AG08396 (cell line): ENCODE data around the gene POC1A.

Experiments
- DNase-seq: peaks from one replicate; pipeline ENCODE4 v3.0.0; 2012; ENCODE audit warnings: low spot score, mixed read lengths

Gene POC1A

GRCh38 chr3:52084954-52085680 is 69.1 kb downstream of the POC1A start:
- DNase-seq = no peak

- no peak for DNase-seq
Measured at GRCh38 chr3:52084216-52084945, 69.8 kb downstream of the POC1A start.

GRCh38 chr3:52083556-52084087 is 70.6 kb downstream of the POC1A start:
- DNase-seq = no peak

- DNase-seq = no peak
Measured at GRCh38 chr3:52082951-52083350, 71.3 kb downstream of the POC1A start.

- no peak for DNase-seq
Measured at GRCh38 chr3:52080830-52081719, 73.1 kb downstream of the POC1A start.

GRCh38 chr3:52079958-52080357 is 74.3 kb downstream of the POC1A start:
- DNase-seq = no peak

GRCh38 chr3:52078781-52079560 is 75.3 kb downstream of the POC1A start:
- DNase-seq = no peak

- no peak for DNase-seq
Measured at GRCh38 chr3:52077925-52078324, 76.3 kb downstream of the POC1A start.

GRCh38 chr3:52076896-52077780 is 77.1 kb downstream of the POC1A start:
- no peak for DNase-seq

- no peak for DNase-seq
Measured at GRCh38 chr3:52073490-52073889, 80.7 kb downstream of the POC1A start.

GRCh38 chr3:52072471-52072870 is 81.8 kb downstream of the POC1A start:
- no peak for DNase-seq

- no peak for DNase-seq
Measured at GRCh38 chr3:52072020-52072419, 82.2 kb downstream of the POC1A start.

- DNase-seq = no peak
Measured at GRCh38 chr3:52070724-52071621, 83.2 kb downstream of the POC1A start.

- DNase-seq = no peak
Measured at GRCh38 chr3:52069855-52070254, 84.4 kb downstream of the POC1A start.

- DNase-seq = no peak
Measured at GRCh38 chr3:52069135-52069534, 85.1 kb downstream of the POC1A start.

- no peak for DNase-seq
Measured at GRCh38 chr3:52068730-52069129, 85.5 kb downstream of the POC1A start.

GRCh38 chr3:52068055-52068571 is 86.1 kb downstream of the POC1A start:
- DNase-seq = no peak

GRCh38 chr3:52067526-52067925 is 86.7 kb downstream of the POC1A start:
- DNase-seq = no peak

- no peak for DNase-seq
Measured at GRCh38 chr3:52067046-52067445, 87.2 kb downstream of the POC1A start.
